Measurements from ENCODE around the gene CHAMP1.

GRCh38 chr13:114272977-114273376 lies 41.3 kb upstream of the CHAMP1 start:
- TF ChIP-seq REST (tag by site-specific recombination; IDR thresholded peaks at IDR 0.05), result no peak
- TF ChIP-seq HIC1 (tag by site-specific recombination; IDR thresholded peaks at IDR 0.05), result no peak
- TF ChIP-seq ELK4 (IDR thresholded peaks at IDR 0.05; ENCODE audit: borderline replicate concordance, low read depth, low read length), result no peak
- TF ChIP-seq ZBTB11 (tag by site-specific recombination; conservative IDR thresholded peaks at IDR 0.05; ENCODE audit: low read depth), result no peak
- no peak for TF ChIP-seq ZNF548 (tag by site-specific recombination; IDR thresholded peaks at IDR 0.05)
- TF ChIP-seq ZBTB7A (tag by site-specific recombination; IDR thresholded peaks at IDR 0.05; ENCODE audit: low read depth), result no peak
- no peak for TF ChIP-seq CTCF (tag by site-specific recombination; IDR thresholded peaks at IDR 0.05)
- no peak for TF ChIP-seq ZNF639 (tag by site-specific recombination; IDR thresholded peaks at IDR 0.05)
